ENCODE data around the gene MEAK7. TPM values are rescaled to one million over a fixed set of nuclear protein-coding genes. Genes with fewer than 3 reads are reported as not detected.

Gene MEAK7
- total RNA-seq, 1 experiment from 2014 or later, result 29.5 TPM

- H3K36me3 Mint-ChIP-seq (ENCODE audit: insufficient read depth, unreplicated experiment), result peaks cover 34% of the 10 kb centered on the region
- TF ChIP-seq, protein P1, sequence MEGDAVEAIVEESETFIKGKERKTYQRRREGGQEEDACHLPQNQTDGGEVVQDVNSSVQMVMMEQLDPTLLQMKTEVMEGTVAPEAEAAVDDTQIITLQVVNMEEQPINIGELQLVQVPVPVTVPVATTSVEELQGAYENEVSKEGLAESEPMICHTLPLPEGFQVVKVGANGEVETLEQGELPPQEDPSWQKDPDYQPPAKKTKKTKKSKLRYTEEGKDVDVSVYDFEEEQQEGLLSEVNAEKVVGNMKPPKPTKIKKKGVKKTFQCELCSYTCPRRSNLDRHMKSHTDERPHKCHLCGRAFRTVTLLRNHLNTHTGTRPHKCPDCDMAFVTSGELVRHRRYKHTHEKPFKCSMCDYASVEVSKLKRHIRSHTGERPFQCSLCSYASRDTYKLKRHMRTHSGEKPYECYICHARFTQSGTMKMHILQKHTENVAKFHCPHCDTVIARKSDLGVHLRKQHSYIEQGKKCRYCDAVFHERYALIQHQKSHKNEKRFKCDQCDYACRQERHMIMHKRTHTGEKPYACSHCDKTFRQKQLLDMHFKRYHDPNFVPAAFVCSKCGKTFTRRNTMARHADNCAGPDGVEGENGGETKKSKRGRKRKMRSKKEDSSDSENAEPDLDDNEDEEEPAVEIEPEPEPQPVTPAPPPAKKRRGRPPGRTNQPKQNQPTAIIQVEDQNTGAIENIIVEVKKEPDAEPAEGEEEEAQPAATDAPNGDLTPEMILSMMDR (IDR thresholded peaks at IDR 0.05; ENCODE audit: unreplicated experiment), result no peak
- intact Hi-C loops (cut with micrococcal nuclease; ENCODE audit: unreplicated experiment), result no loop called here
- no TSS peak for BruUV-seq (replicated peaks)
- no peak overlapping the region for H3K4me3 Mint-ChIP-seq (ENCODE audit: low read depth, unreplicated experiment)
- no peak for DNase-seq
- no peaks in the 10 kb centered on the region for H3K4me1 Mint-ChIP-seq (ENCODE audit: low read depth, unreplicated experiment)
- H3K27ac Mint-ChIP-seq (ENCODE audit: unreplicated experiment), result no peak overlapping the region
- CTCF ChIA-PET, result interaction anchor here (0.6 kb wide), 1 partner anchor 207 kb away, joined by 13 read pairs; no protein-coding TSS in a partner anchor
- peaks cover 6% of the 10 kb centered on the region for H3K9me3 Mint-ChIP-seq (ENCODE audit: low read depth, unreplicated experiment)
- H3K27me3 Mint-ChIP-seq (ENCODE audit: unreplicated experiment), result no peaks in the 10 kb centered on the region
Observed at GRCh38 chr16:84465154-84465553, 39.3 kb downstream of the MEAK7 start.

GRCh38 chr16:84464116-84464515 is 40.3 kb downstream of the MEAK7 start:
- BruUV-seq (replicated peaks), result no TSS peak
- Mint-ChIP-seq H3K4me1 (ENCODE audit: low read depth, unreplicated experiment) (no peaks in the 10 kb centered on the region), H3K4me3 (ENCODE audit: low read depth, unreplicated experiment) (no peak overlapping the region), H3K27me3 (ENCODE audit: unreplicated experiment) (no peaks in the 10 kb centered on the region), H3K36me3 (ENCODE audit: insufficient read depth, unreplicated experiment) (peaks cover 38% of the 10 kb centered on the region), H3K27ac (ENCODE audit: unreplicated experiment) (no peak overlapping the region), H3K9me3 (ENCODE audit: low read depth, unreplicated experiment) (peaks cover 6% of the 10 kb centered on the region)
- CTCF ChIA-PET, result interaction anchor here (0.6 kb wide), 1 partner anchor 226 kb away, joined by 3 read pairs; no protein-coding TSS in a partner anchor
- intact Hi-C loops (cut with micrococcal nuclease; ENCODE audit: unreplicated experiment), result no loop called here
- no peak for DNase-seq
- TF ChIP-seq, protein P1 (IDR thresholded peaks at IDR 0.05; ENCODE audit: unreplicated experiment), result no peak

DNA sequence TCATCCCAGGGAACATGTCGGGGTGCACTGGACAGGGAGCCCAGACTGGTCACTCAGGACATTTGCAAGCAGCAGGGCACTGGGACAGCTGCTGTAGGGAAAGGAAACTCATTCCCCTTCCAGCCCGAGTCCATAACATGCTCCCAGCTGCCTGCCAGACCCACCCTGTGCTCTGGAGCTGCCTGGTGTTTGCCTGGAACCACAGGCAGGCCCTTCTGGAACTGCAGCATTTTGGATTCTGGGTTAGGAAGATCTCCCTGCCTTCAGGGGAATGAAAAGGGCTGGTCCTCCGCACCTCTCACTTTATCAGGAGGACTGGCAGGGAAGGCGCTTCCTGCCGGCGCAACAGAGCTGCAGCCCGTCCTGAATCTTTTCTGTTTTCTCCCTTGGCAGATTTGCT is 41.2 kb downstream of the MEAK7 start:
- peaks cover 6% of the 10 kb centered on the region for H3K9me3 Mint-ChIP-seq (ENCODE audit: low read depth, unreplicated experiment)
- H3K27ac Mint-ChIP-seq (ENCODE audit: unreplicated experiment), result peak overlapping the region; percentile 18
- H3K27me3 Mint-ChIP-seq (ENCODE audit: unreplicated experiment), result no peaks in the 10 kb centered on the region
- CTCF ChIA-PET, result no interaction called here
- no TSS peak for BruUV-seq (replicated peaks)
- no peaks in the 10 kb centered on the region for H3K4me1 Mint-ChIP-seq (ENCODE audit: low read depth, unreplicated experiment)
- TF ChIP-seq, protein P1 (IDR thresholded peaks at IDR 0.05; ENCODE audit: unreplicated experiment), result no peak
- no peak overlapping the region for H3K4me3 Mint-ChIP-seq (ENCODE audit: low read depth, unreplicated experiment)
- intact Hi-C loops (cut with micrococcal nuclease; ENCODE audit: unreplicated experiment), result no loop called here
- no peak for DNase-seq
- peaks cover 38% of the 10 kb centered on the region for H3K36me3 Mint-ChIP-seq (ENCODE audit: insufficient read depth, unreplicated experiment)

DNA sequence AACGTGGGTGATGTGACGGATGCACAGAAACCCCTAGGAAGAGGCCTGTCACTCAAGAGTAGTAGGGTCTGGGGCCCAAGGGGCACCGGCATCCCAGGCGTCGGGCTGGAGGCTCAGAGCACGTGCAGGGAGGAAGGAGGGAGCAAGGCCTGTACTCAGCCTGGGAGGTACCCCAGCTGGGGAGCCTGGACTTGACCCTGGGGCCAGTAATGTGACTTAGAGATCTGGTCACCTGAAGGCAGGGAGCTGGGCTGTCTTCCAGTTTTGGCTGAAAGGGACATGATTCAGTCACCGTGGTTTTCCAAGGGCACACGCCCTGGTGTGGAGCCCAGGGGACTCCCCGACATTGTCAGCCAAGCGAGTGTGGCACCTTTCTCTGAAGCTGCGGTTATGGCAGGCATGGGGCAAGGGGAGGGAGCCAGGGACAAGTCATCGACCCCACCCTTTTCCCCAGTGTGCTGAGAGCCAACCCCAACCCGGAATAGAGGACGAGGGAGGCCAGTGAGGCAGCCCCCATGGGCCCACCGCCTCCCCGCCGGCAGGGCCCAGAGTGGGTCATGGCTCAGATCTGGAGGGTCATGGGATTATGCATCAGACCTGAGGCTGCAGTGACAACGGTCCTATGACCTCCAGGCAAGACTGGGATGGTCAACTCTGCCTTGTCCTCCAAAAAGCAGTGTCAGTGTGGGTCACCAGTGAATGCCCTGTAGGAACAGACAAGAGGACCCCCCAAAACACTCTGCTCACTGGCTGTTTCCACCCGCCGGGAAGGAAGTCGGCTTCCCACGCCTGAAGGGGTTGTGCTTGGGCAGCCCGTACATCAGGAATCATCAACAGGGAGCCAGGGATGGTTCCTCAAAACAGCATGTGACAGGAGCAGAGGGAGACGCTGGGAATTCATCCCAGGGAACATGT is 41.9 kb downstream of the MEAK7 start:
- peaks cover 36% of the 10 kb centered on the region for H3K36me3 Mint-ChIP-seq (ENCODE audit: insufficient read depth, unreplicated experiment)
- TF ChIP-seq, protein P1 (IDR thresholded peaks at IDR 0.05; ENCODE audit: unreplicated experiment), result no peak

More for the DNA sequence above, 41.9 kb downstream of the MEAK7 start:
- H3K9me3 Mint-ChIP-seq (ENCODE audit: low read depth, unreplicated experiment), result peaks cover 2% of the 10 kb centered on the region
- intact Hi-C loops (cut with micrococcal nuclease; ENCODE audit: unreplicated experiment), result no loop called here
- H3K4me3 Mint-ChIP-seq (ENCODE audit: low read depth, unreplicated experiment), result no peak overlapping the region
- BruUV-seq (replicated peaks), result no TSS peak
- no peak for DNase-seq
- no peaks in the 10 kb centered on the region for H3K4me1 Mint-ChIP-seq (ENCODE audit: low read depth, unreplicated experiment)
- H3K27ac Mint-ChIP-seq (ENCODE audit: unreplicated experiment), result peak overlapping the region; percentile 18
- no peaks in the 10 kb centered on the region for H3K27me3 Mint-ChIP-seq (ENCODE audit: unreplicated experiment)
- CTCF ChIA-PET, result no interaction called here
